ENCODE data around the gene SEMA4B. TPM values are rescaled to one million over a fixed set of nuclear protein-coding genes. Genes with fewer than 3 reads are reported as not detected.

Gene SEMA4B
- total and polyA plus RNA-seq, 2 of the 8 experiments (the other 6 are each of a cell fraction or from before 2014, with no cell fraction given): 42.7 to 43.0 TPM

- TF ChIP-seq EP300 (IDR thresholded peaks at IDR 0.05; ENCODE audit: borderline replicate concordance in 1 of 2, low read depth in 2 of 2, low read length in 2 of 2) (no peak), CTCF (IDR thresholded peaks at IDR 0.05; ENCODE audit: control extremely low read depth in 1 of 3, insufficient read depth in 1 of 3, low read depth in 1 of 3, low read length in 3 of 3) (no peak), ZNF274 (IDR thresholded peaks at IDR 0.05; ENCODE audit: borderline replicate concordance, extremely low read depth, low read length) (no peak)
These were observed 63.5 kb downstream of the SEMA4B start (continued) for GRCh38 chr15:90264671-90265070.
